ENCODE measurements around the gene APLP2. TPM values are rescaled to one million over a fixed set of nuclear protein-coding genes. Genes with fewer than 3 reads are reported as not detected.

Gene APLP2
- total and polyA plus RNA-seq, 2 of the 13 experiments (the other 11 are each of a cell fraction or from before 2014, with no cell fraction given): 315 to 594 TPM

GRCh38 chr11:130124096-130124495, 54.4 kb downstream of the APLP2 start (continued):
- TF ChIP-seq HBP1 (CRISPR knock-in tag; IDR thresholded peaks at IDR 0.05; ENCODE audit: low read depth): no peak; the same call in 1 of the 2 replicates
- TF ChIP-seq PCBP2 (optimal IDR thresholded peaks at IDR 0.05; ENCODE audit: low read depth, low read length, poor library complexity, severe bottlenecking): no peak
- no peak for TF ChIP-seq CENPBD1 (CRISPR knock-in tag; IDR thresholded peaks at IDR 0.05; ENCODE audit: borderline replicate concordance, low read depth)
- TF ChIP-seq SMAD3 (CRISPR knock-in tag; IDR thresholded peaks at IDR 0.05): peak; percentile 87
- peak; percentile 72; the same call in 1 of the 2 replicates for TF ChIP-seq HOXA3 (CRISPR knock-in tag; IDR thresholded peaks at IDR 0.05)
- TF ChIP-seq ZBTB37 (CRISPR knock-in tag; IDR thresholded peaks at IDR 0.05): no peak
- TF ChIP-seq GPN1 (CRISPR knock-in tag; IDR thresholded peaks at IDR 0.05; ENCODE audit: borderline replicate concordance): no peak
- no peak for TF ChIP-seq ZNF280B (CRISPR knock-in tag; IDR thresholded peaks at IDR 0.05; ENCODE audit: borderline replicate concordance)
- no peak for TF ChIP-seq ZNF317 (CRISPR knock-in tag; IDR thresholded peaks at IDR 0.05)
- TF ChIP-seq SUZ12 (IDR thresholded peaks at IDR 0.05; ENCODE audit: low read depth, low read length): no peak
- TF ChIP-seq HOXA7 (CRISPR knock-in tag; IDR thresholded peaks at IDR 0.05): no peak
- no peak for TF ChIP-seq PTBP1 (IDR thresholded peaks at IDR 0.05; ENCODE audit: low read depth, low read length, poor library complexity, severe bottlenecking)
- no peak for TF ChIP-seq CREBL2 (CRISPR knock-in tag; IDR thresholded peaks at IDR 0.05; ENCODE audit: borderline replicate concordance)
- TF ChIP-seq PAF1 (CRISPR knock-in tag; IDR thresholded peaks at IDR 0.05): no peak
- TF ChIP-seq ZNF749 (CRISPR knock-in tag; IDR thresholded peaks at IDR 0.05; ENCODE audit: borderline replicate concordance): no peak
- TF ChIP-seq ZNF530 (CRISPR knock-in tag; IDR thresholded peaks at IDR 0.05; ENCODE audit: low read depth): no peak
- 0 out of 2 replicates have a peak, but pooled peaks have one; percentile 36 for TF ChIP-seq ZBTB7B (CRISPR knock-in tag; IDR thresholded peaks at IDR 0.05)
- peak; percentile 59 for TF ChIP-seq ELF1 (CRISPR knock-in tag; IDR thresholded peaks at IDR 0.05)
- no peak for TF ChIP-seq GPBP1L1 (CRISPR knock-in tag; IDR thresholded peaks at IDR 0.05)
- no peak; the same call in 1 of the 2 replicates for TF ChIP-seq NFYC (CRISPR knock-in tag; IDR thresholded peaks at IDR 0.05)
- no peak for TF ChIP-seq THAP9 (CRISPR knock-in tag; IDR thresholded peaks at IDR 0.05; ENCODE audit: borderline replicate concordance)

All from HepG2 (cell line).